HepG2 (cell line): ENCODE data around the gene PCNA. TPM values are rescaled to one million over a fixed set of nuclear protein-coding genes. Genes with fewer than 3 reads are reported as not detected.

Experiments used
- EHMT2 ChIP-seq: fragments of 200-600 bp; sonication (generic); IDR thresholded peaks from 2 replicates; pipeline ENCODE4 v1.7.0; 2017; ENCODE audit warnings: antibody characterized with exemption, low read depth, low read length, borderline replicate concordance
- GATA4 ChIP-seq: sonication (generic); IDR thresholded peaks from 2 replicates; pipeline ENCODE4 v1.6.1; 2016; ENCODE audit warnings: antibody characterized with exemption, low read depth, borderline replicate concordance
- HES4 ChIP-seq: sonication (generic); formaldehyde crosslinking; IDR thresholded peaks from 2 replicates; pipeline ENCODE4 v1.9.0; 2021; ENCODE audit warnings: mild to moderate bottlenecking, missing genetic modification reagents, borderline replicate concordance
- HMG20A ChIP-seq: IDR thresholded peaks from 2 replicates; pipeline ENCODE4 v1.6.1; 2016; ENCODE audit warnings: borderline replicate concordance
- NONO ChIP-seq, 2 experiments: fragments of 450-650 bp in 1 of 2; sonication (generic) in 1 of 2; formaldehyde crosslinking in 1 of 2; IDR thresholded peaks in 1 of 2; conservative IDR thresholded peaks in 1 of 2; 2 replicates each; pipeline versions ENCODE4 v1.6.1 to v1.8.0; 2017 to 2022; ENCODE audit warnings: mild to moderate bottlenecking in 1 of 2, missing genetic modification reagents in 1 of 2, moderate library complexity in 1 of 2
- PRMT3 ChIP-seq: sonication (generic); formaldehyde crosslinking; IDR thresholded peaks from 2 replicates; pipeline ENCODE4 v1.8.1; 2022; ENCODE audit warnings: low read depth, mild to moderate bottlenecking, moderate library complexity, missing genetic modification reagents, borderline replicate concordance
- RAD21 ChIP-seq: fragments of 450-650 bp; formaldehyde crosslinking; IDR thresholded peaks from 2 replicates; pipeline ENCODE4 v1.5.0; 2020; ENCODE audit warnings: mild to moderate bottlenecking
- RBAK ChIP-seq: sonication (generic); formaldehyde crosslinking; IDR thresholded peaks from 2 replicates; pipeline ENCODE4 v1.5.1; 2020; ENCODE audit warnings: mild to moderate bottlenecking, missing genetic modification reagents
- ZNF251 ChIP-seq: sonication (generic); formaldehyde crosslinking; IDR thresholded peaks from 2 replicates; pipeline ENCODE4 v1.9.0; 2021; ENCODE audit warnings: mild to moderate bottlenecking, missing genetic modification reagents
- ZNF326 ChIP-seq: sonication (generic); formaldehyde crosslinking; IDR thresholded peaks from 2 replicates; pipeline ENCODE4 v1.4.0; 2020; ENCODE audit warnings: missing genetic modification reagents, borderline replicate concordance
- ZNF577 ChIP-seq: sonication (generic); formaldehyde crosslinking; IDR thresholded peaks from 2 replicates; pipeline ENCODE4 v1.4.0; 2020; ENCODE audit warnings: mild to moderate bottlenecking, low read depth, missing genetic modification reagents, borderline replicate concordance
- polyA plus RNA-seq, 8 experiments: library from polyadenylated mRNA; depleted of rRNA in 3 of 8; stranded (reverse) in 7 of 8; unstranded in 1 of 8; fragments of >200 nt; fragmentation: Illumina TruSeq in 4 of 8; extraction: Trizol in 4 of 8; gene quantifications; 2 replicates each; pipeline versions ENCODE4 v1.2.1 to v1.2.3, GENCODE V29; 2011 to 2016; ENCODE audit warnings: low read depth in 4 of 8, missing spikeins in 1 of 8, mixed read lengths in 1 of 8; ENCODE audit not compliant: insufficient read depth in 1 of 8
- total RNA-seq, 5 experiments: library from RNA; depleted of rRNA; stranded (reverse); fragments of >200 nt; fragmentation: Illumina TruSeq; extraction: Trizol; gene quantifications; 2 replicates each; pipeline ENCODE4 v1.2.3, GENCODE V29; 2016; ENCODE audit warnings: low read depth in 1 of 5
- TF ChIP-seq, protein P1 (sequence below): sonication (generic); formaldehyde crosslinking; IDR thresholded peaks from one replicate; pipeline ENCODE4 v1.5.1; 2020; ENCODE audit warnings: mild to moderate bottlenecking, missing genetic modification reagents; ENCODE audit errors: not compliant biosample characterization
- TF ChIP-seq, protein P2 (sequence below): sonication (generic); formaldehyde crosslinking; IDR thresholded peaks from 2 replicates; pipeline ENCODE4 v1.8.0; 2023; ENCODE audit warnings: mild to moderate bottlenecking, missing genetic modification reagents
- TF ChIP-seq, protein P3 (sequence below): sonication (generic); formaldehyde crosslinking; IDR thresholded peaks from 2 replicates; pipeline ENCODE4 v1.5.1; 2020; ENCODE audit warnings: missing genetic modification reagents, mild to moderate bottlenecking, borderline replicate concordance

PCNA gene
- total and polyA plus RNA-seq, 2 of the 13 experiments (the other 11 are each of a cell fraction or from before 2014, with no cell fraction given): 229 to 655 TPM

DNA sequence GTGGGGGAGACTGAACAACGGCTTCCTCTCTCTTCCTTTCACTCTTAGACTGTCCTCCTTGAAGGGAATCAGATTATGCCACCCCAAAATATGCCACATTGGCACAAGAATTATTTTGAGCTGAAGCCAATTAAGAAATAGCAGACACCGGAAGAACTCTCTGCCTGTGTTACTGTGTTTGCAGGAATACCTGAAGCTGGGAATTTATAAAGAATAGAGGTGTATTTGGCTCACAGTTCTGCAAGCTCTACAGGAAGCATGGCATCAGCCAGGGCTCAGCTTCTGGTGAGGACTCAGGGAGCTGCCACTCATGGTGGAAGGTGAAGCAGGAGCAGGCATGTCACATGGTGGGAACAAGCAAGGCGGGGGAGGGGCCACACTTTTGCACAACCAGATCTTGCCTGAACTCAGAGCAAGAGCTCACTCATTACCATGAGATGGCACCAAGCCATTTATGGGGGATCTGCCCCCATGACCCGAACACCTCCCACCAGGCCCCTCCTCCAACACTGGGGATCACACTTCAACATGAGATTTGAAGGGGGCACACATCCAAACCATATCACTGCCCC, 46.0 kb downstream of the PCNA start (continued):
- TF ChIP-seq, protein P1, sequence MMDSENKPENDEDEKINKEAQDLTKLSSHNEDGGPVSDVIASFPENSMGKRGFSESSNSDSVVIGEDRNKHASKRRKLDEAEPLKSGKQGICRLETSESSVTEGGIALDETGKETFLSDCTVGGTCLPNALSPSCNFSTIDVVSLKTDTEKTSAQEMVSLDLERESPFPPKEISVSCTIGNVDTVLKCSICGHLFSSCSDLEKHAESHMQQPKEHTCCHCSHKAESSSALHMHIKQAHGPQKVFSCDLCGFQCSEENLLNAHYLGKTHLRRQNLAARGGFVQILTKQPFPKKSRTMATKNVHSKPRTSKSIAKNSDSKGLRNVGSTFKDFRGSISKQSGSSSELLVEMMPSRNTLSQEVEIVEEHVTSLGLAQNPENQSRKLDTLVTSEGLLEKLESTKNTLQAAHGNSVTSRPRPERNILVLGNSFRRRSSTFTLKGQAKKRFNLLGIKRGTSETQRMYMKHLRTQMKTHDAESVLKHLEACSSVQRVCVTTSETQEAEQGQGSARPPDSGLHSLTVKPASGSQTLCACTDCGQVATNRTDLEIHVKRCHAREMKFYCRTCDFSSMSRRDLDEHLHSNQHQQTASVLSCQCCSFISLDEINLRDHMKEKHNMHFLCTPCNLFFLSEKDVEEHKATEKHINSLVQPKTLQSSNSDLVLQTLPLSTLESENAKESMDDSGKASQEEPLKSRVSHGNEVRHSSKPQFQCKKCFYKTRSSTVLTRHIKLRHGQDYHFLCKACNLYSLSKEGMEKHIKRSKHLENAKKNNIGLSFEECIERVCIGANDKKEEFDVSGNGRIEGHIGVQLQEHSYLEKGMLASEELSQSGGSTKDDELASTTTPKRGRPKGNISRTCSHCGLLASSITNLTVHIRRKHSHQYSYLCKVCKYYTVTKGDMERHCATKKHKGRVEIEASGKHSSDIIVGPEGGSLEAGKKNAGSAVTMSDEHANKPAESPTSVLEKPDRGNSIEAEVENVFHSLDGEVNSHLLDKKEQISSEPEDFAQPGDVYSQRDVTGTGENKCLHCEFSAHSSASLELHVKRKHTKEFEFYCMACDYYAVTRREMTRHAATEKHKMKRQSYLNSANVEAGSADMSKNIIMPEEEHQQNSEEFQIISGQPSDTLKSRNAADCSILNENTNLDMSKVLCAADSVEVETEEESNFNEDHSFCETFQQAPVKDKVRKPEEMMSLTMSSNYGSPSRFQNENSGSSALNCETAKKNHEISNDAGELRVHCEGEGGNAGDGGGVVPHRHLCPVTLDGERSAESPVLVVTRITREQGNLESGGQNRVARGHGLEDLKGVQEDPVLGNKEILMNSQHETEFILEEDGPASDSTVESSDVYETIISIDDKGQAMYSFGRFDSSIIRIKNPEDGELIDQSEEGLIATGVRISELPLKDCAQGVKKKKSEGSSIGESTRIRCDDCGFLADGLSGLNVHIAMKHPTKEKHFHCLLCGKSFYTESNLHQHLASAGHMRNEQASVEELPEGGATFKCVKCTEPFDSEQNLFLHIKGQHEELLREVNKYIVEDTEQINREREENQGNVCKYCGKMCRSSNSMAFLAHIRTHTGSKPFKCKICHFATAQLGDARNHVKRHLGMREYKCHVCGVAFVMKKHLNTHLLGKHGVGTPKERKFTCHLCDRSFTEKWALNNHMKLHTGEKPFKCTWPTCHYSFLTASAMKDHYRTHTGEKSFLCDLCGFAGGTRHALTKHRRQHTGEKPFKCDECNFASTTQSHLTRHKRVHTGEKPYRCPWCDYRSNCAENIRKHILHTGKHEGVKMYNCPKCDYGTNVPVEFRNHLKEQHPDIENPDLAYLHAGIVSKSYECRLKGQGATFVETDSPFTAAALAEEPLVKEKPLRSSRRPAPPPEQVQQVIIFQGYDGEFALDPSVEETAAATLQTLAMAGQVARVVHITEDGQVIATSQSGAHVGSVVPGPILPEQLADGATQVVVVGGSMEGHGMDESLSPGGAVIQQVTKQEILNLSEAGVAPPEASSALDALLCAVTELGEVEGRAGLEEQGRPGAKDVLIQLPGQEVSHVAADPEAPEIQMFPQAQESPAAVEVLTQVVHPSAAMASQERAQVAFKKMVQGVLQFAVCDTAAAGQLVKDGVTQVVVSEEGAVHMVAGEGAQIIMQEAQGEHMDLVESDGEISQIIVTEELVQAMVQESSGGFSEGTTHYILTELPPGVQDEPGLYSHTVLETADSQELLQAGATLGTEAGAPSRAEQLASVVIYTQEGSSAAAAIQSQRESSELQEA (CRISPR knock-in tag): no peak
- no peak for TF ChIP-seq PRMT3 (CRISPR knock-in tag)
- no peak for TF ChIP-seq RBAK
- no peak for TF ChIP-seq EHMT2
- no peak for TF ChIP-seq ZNF251 (CRISPR knock-in tag)
- no peak for TF ChIP-seq HMG20A (CRISPR knock-in tag)
- TF ChIP-seq HES4 (CRISPR knock-in tag): no peak
- TF ChIP-seq, protein P2, sequence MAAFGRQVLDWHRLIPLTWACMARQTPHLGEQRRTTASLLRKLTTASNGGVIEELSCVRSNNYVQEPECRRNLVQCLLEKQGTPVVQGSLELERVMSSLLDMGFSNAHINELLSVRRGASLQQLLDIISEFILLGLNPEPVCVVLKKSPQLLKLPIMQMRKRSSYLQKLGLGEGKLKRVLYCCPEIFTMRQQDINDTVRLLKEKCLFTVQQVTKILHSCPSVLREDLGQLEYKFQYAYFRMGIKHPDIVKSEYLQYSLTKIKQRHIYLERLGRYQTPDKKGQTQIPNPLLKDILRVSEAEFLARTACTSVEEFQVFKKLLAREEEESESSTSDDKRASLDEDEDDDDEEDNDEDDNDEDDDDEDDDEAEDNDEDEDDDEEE (CRISPR knock-in tag): 0 out of 2 replicates have a peak, but pooled peaks have one; percentile 31
- TF ChIP-seq, protein P3, sequence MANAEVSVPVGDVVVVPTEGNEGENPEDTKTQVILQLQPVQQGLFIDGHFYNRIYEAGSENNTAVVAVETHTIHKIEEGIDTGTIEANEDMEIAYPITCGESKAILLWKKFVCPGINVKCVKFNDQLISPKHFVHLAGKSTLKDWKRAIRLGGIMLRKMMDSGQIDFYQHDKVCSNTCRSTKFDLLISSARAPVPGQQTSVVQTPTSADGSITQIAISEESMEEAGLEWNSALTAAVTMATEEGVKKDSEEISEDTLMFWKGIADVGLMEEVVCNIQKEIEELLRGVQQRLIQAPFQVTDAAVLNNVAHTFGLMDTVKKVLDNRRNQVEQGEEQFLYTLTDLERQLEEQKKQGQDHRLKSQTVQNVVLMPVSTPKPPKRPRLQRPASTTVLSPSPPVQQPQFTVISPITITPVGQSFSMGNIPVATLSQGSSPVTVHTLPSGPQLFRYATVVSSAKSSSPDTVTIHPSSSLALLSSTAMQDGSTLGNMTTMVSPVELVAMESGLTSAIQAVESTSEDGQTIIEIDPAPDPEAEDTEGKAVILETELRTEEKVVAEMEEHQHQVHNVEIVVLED (CRISPR knock-in tag): no peak; the same call in 1 of the 2 replicates
- TF ChIP-seq ZNF577 (CRISPR knock-in tag): no peak
- no peak for TF ChIP-seq NONO (IDR thresholded peaks at IDR 0.05)
- 0 out of 2 replicates have a peak, but pooled peaks have one; percentile 3 for TF ChIP-seq NONO (CRISPR knock-in tag; conservative IDR thresholded peaks at IDR 0.05)
- TF ChIP-seq GATA4: no peak
- no peak for TF ChIP-seq RAD21
- no peak for TF ChIP-seq ZNF326
